Endodermal cell (in vitro differentiated cells): ENCODE data around the gene MICAL3. TPM values are rescaled to one million over a fixed set of nuclear protein-coding genes. Genes with fewer than 3 reads are reported as not detected.

Experiments
- DNase-seq: peaks from one replicate; pipeline ENCODE4 v3.0.0-alpha.2; 2017
- H3K27ac ChIP-seq: 2 replicates; pipeline ENCODE4 v1.5.1; 2013; ENCODE audit warnings: mild to moderate bottlenecking, low read depth, low read length, moderate library complexity
- H3K27me3 ChIP-seq: 2 replicates; pipeline ENCODE4 v1.6.1; 2013; ENCODE audit warnings: mild to moderate bottlenecking, low read length, moderate library complexity; ENCODE audit not compliant: insufficient read depth, control insufficient read depth, poor library complexity, severe bottlenecking
- H3K36me3 ChIP-seq: 2 replicates; pipeline ENCODE4 v1.7.0; 2013; ENCODE audit warnings: mild to moderate bottlenecking, low read length, moderate library complexity; ENCODE audit not compliant: control insufficient read depth, insufficient read depth
- H3K4me1 ChIP-seq: one replicate; pipeline ENCODE4 v1.7.0; 2013; ENCODE audit warnings: low read length; ENCODE audit not compliant: control insufficient read depth, insufficient read depth
- H3K4me3 ChIP-seq: 2 replicates; pipeline ENCODE4 v1.5.1; 2013; ENCODE audit warnings: mild to moderate bottlenecking, low read length, moderate library complexity
- H3K9ac ChIP-seq: 2 replicates; pipeline ENCODE4 v1.6.1; 2013; ENCODE audit warnings: mild to moderate bottlenecking, low read length, moderate library complexity; ENCODE audit not compliant: poor library complexity, severe bottlenecking; ENCODE audit errors: extremely low read depth
- H3K9me3 ChIP-seq: 2 replicates; pipeline ENCODE4 v1.6.1; 2013; ENCODE audit warnings: mild to moderate bottlenecking, low read length, moderate library complexity; ENCODE audit not compliant: control insufficient read depth
- H3K27ac Mint-ChIP-seq: 2 replicates; pipeline ENCODE4 v1.8.0; 2020; ENCODE audit warnings: mixed read lengths
- H3K27me3 Mint-ChIP-seq: 2 replicates; pipeline ENCODE4 v1.8.0; 2021; ENCODE audit warnings: mild to moderate bottlenecking, mixed read lengths; ENCODE audit not compliant: insufficient read depth
- H3K36me3 Mint-ChIP-seq: 2 replicates; pipeline ENCODE4 v1.8.0; 2020; ENCODE audit warnings: low read depth, mixed read lengths
- H3K4me1 Mint-ChIP-seq: 2 replicates; pipeline ENCODE4 v1.8.0; 2020; ENCODE audit warnings: mixed read lengths
- H3K4me3 Mint-ChIP-seq: 2 replicates; pipeline ENCODE4 v1.8.0; 2020; ENCODE audit warnings: mild to moderate bottlenecking, moderate library complexity, mixed read lengths
- H3K9me3 Mint-ChIP-seq: 2 replicates; pipeline ENCODE4 v1.8.0; 2020; ENCODE audit warnings: mild to moderate bottlenecking, mixed read lengths
- CTCF ChIP-seq: fragments of 200-600 bp; sonication (generic); conservative IDR thresholded peaks from 2 replicates; pipeline ENCODE4 v1.5.0; 2021; ENCODE audit warnings: antibody characterized with exemption, mild to moderate bottlenecking
- WGBS, 2 experiments: methylation state at CpG; one replicate each; pipeline versions ENCODE4 v1.1.5 to v1.1.7; 2013; ENCODE audit warnings: missing lambda C conversion rate in 2 of 2, mixed read lengths in 1 of 2; ENCODE audit not compliant: insufficient coverage in 1 of 2, insufficient read length in 1 of 2; 5-methylcytosine and 5-hydroxymethylcytosine counted together
- total RNA-seq, 2 donors: library from RNA; stranded (reverse); fragmentation: NEBNext Ultra II Directional in 1 of 2; extraction: Animal tissue kit (Norgen Biotek cat#: 25700) in 1 of 2; gene quantifications; 2 replicates in 1 of 2; 3 replicates in 1 of 2; pipeline ENCODE4 v1.2.1, GENCODE V29; 2021

MICAL3 gene
- total RNA-seq, 2 donors from 2014 or later = 42.8 to 48.1 TPM

- Histone ChIP-seq H3K4me3 (no peak overlapping the region), H3K9ac (no peak overlapping the region), H3K9me3 (no peaks in the 10 kb centered on the region), H3K36me3 (no peaks in the 10 kb centered on the region), H3K4me1 (peaks cover 6% of the 10 kb centered on the region), H3K27ac (peak overlapping the region; percentile 48), H3K27me3 (no peaks in the 10 kb centered on the region)
- no peak for TF ChIP-seq CTCF
- no peak for DNase-seq
- 91 to 100% methylated on average over 4 to 15 of the region's 15 CpGs for WGBS, 2 experiments
- H3K9me3 Mint-ChIP-seq = no peaks in the 10 kb centered on the region
- no peaks in the 10 kb centered on the region for H3K27me3 Mint-ChIP-seq
- H3K4me1 Mint-ChIP-seq = peaks cover 40% of the 10 kb centered on the region
- H3K36me3 Mint-ChIP-seq = no peaks in the 10 kb centered on the region
- H3K4me3 Mint-ChIP-seq = no peak overlapping the region
- H3K27ac Mint-ChIP-seq = no peak overlapping the region
Measured at GRCh38 chr22:17945156-17945887, 79.0 kb downstream of the MICAL3 start.

- TF ChIP-seq CTCF = no peak
- Histone ChIP-seq H3K27ac (no peak overlapping the region), H3K36me3 (no peaks in the 10 kb centered on the region), H3K4me1 (peaks cover 6% of the 10 kb centered on the region), H3K27me3 (no peaks in the 10 kb centered on the region), H3K9ac (no peak overlapping the region), H3K4me3 (no peak overlapping the region), H3K9me3 (no peaks in the 10 kb centered on the region)
- Mint-ChIP-seq H3K4me1 (peaks cover 39% of the 10 kb centered on the region), H3K4me3 (no peak overlapping the region), H3K27ac (peak overlapping the region; percentile 71), H3K27me3 (no peaks in the 10 kb centered on the region), H3K36me3 (no peaks in the 10 kb centered on the region), H3K9me3 (no peaks in the 10 kb centered on the region)
- no peak for DNase-seq
- WGBS, 2 experiments = 89 to 95% methylated on average over 9 of the region's 9 CpGs
Measured at GRCh38 chr22:17944256-17944655, 80.1 kb downstream of the MICAL3 start.

- 94% methylated on average over 5 to 6 of the region's 6 CpGs for WGBS, 2 experiments
- no peak for DNase-seq
- Histone ChIP-seq H3K27ac (peak overlapping the region; percentile 0), H3K27me3 (no peaks in the 10 kb centered on the region), H3K9ac (no peak overlapping the region), H3K4me1 (peaks cover 6% of the 10 kb centered on the region), H3K36me3 (no peaks in the 10 kb centered on the region), H3K9me3 (no peaks in the 10 kb centered on the region), H3K4me3 (no peak overlapping the region)
- H3K36me3 Mint-ChIP-seq = no peaks in the 10 kb centered on the region
- H3K4me1 Mint-ChIP-seq = peaks cover 39% of the 10 kb centered on the region
- TF ChIP-seq CTCF = no peak
- H3K4me3 Mint-ChIP-seq = no peak overlapping the region
- peak overlapping the region; percentile 78 for H3K27ac Mint-ChIP-seq
- H3K9me3 Mint-ChIP-seq = no peaks in the 10 kb centered on the region
- H3K27me3 Mint-ChIP-seq = no peaks in the 10 kb centered on the region
Measured at GRCh38 chr22:17943533-17944249, 80.7 kb downstream of the MICAL3 start.
